ENCODE measurements around the gene DNMT3A.

GRCh38 chr2:25378731-25379490 lies 37.2 kb upstream of the DNMT3A start:
- TF ChIP-seq, protein P1, sequence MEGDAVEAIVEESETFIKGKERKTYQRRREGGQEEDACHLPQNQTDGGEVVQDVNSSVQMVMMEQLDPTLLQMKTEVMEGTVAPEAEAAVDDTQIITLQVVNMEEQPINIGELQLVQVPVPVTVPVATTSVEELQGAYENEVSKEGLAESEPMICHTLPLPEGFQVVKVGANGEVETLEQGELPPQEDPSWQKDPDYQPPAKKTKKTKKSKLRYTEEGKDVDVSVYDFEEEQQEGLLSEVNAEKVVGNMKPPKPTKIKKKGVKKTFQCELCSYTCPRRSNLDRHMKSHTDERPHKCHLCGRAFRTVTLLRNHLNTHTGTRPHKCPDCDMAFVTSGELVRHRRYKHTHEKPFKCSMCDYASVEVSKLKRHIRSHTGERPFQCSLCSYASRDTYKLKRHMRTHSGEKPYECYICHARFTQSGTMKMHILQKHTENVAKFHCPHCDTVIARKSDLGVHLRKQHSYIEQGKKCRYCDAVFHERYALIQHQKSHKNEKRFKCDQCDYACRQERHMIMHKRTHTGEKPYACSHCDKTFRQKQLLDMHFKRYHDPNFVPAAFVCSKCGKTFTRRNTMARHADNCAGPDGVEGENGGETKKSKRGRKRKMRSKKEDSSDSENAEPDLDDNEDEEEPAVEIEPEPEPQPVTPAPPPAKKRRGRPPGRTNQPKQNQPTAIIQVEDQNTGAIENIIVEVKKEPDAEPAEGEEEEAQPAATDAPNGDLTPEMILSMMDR (IDR thresholded peaks at IDR 0.05; ENCODE audit: borderline replicate concordance, extremely low read depth, low read length, poor library complexity, severe bottlenecking) = no peak
- TF ChIP-seq EZH2 (IDR thresholded peaks at IDR 0.05; ENCODE audit: borderline replicate concordance, low read depth, low read length, severe bottlenecking) = no peak

Data from DND-41 (cell line).